ENCODE data around the gene RHOB.
"Not testable (repeated sequence)": the region's sequence is repeated elsewhere in the genome, so short reads cannot be mapped to it uniquely, and the experiment has no call there.

RHOB gene

DNA sequence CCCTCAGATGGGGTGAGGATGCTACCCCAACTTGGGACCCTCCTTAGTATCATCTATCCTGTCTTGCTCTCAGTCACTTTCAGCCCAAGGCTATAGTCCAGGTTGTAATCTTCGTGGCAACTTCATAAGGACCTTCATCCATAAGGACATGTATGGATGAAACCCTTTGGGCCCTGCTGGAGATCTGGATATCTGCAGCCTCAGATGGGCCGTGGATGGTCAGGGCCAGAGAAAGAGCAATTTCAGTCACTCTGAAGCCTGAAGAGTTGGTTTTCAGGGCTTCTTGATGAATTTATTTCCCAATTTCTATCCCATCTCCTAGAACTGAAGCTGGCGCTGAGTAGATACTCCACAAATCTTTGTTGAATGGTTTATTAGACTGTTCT lies 28.7 kb downstream of the RHOB start:
- no peak for DNase-seq (ENCODE audit: low spot score)

DNA sequence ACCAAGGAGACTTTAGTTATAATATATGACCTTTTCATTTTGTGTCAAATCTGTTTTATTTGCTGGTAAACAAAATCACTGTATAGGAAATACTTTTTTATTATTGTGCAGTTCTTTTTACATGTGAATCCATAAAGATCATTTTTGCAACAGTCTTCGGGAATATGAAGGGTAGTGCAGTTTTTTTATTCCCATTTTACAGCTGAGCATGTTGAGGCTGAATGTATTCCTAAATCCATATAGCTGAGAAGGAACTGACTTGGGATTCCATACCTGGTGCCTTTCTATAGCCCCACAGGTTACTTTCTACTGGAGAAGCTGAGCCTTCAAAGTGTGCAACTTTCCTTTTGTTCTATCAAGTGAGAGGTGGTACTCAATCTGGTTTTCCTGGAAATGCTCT lies 29.6 kb downstream of the RHOB start:
- DNase-seq (ENCODE audit: low spot score): no peak

DNA sequence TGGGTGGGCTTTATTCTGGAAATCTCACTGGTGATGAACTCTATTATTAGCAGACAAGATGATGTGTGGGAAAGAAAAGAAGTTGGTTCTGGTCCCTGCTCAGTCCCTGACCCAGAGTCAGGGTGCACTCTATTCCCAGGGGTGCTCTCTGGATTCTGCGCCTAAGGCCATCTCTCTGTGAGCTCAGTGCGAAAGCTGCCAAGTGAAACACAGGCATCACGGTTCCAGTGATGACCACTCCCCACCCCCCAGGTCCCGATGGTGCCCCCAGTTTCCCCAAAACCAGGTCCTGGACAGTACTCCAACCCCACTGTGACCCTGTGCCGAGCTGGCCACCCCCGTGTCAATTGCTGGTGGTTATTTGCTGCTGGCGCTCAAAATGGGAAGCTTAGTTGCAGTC lies 30.1 kb downstream of the RHOB start:
- DNase-seq (ENCODE audit: low spot score): no peak

DNA sequence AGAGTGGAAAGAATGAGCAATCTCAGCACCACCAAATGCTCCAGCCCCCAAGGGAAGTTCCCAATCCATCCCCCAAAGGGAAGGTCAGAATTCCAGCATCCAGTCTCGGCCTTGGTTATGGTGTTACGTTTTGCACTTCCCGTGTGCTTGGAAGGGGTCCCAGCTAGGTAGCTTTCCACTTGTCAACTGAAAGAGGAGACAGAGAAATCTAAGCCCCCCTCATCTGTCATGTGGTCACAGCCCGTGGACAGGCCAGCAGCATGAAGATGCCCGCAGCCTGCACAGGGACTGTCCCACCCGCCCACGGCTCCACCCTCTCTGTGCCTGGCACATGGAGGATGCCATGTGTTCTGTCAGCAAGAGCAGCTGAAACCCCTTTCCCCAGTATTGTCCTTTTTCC lies 32.1 kb downstream of the RHOB start:
- DNase-seq (ENCODE audit: low spot score): peak; percentile 39

DNA sequence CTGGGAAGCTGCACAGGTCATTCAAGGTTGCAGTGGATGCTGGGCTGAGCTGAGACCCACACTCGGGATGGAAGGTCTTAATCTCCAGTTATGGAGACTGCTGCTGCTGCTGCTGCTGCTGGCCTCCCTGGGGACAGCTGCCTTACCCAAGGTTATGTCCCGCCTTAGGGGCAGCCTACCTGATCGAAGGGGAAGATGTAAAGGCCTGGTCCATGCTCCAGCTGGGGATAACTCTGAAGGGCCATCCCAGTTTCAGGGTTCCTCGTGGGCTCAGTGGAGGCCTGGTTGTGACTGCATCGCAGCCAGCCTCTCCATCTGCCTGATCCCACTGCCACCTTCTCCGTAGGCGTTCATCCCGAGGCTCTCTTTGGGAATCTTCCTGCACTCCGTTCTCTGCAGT lies 33.0 kb downstream of the RHOB start:
- no peak for DNase-seq (ENCODE audit: low spot score)

DNA sequence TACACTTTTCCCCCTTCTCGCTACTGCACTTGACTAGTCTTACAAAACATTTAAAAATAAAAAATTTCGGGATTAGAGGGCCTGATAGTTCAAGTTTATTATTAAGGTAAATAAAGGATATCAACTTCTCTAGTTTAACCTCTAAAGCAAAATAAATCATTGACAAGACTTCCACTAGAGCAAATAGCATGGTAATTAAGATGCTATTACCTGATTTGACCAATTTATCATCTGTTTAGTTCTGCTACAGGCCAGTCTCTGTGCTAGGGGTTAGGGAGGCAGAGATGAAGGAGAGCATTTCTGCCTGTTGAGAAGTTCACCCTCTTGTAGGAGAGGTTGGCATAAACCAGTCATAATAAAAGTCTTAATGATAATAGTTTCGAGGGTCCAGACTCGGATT lies 34.0 kb downstream of the RHOB start:
- DNase-seq (ENCODE audit: low spot score): no peak

DNA sequence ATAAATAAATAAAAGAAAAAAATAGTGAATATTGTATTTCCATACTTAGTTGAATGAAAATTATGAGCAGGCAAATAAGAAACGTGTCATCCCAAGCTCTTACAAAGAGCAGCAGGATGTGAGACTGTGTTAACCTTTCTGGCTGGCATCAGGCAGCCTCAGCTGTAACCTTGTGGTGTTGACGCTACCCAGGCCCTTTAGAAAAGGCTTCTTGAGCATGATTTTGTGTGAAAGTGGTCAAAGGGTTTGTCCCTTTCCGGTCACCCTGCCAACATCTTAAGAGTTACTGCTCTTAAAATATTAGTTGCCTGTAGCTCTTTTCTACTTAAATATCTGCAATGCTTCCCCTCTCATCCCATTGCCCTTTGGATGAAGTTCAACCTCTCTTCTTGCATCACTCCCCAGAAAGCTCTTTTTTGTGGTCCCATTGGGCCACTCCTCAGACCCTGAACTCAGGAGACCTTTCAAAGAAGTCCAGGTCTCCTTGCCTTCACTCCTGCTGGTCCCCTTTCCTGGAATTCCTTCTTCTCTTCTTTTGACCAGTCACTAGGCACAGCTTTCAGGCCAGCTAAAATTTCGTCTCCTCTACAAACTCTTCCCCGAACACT lies 35.0 kb downstream of the RHOB start:
- DNase-seq (ENCODE audit: low spot score): no peak

DNA sequence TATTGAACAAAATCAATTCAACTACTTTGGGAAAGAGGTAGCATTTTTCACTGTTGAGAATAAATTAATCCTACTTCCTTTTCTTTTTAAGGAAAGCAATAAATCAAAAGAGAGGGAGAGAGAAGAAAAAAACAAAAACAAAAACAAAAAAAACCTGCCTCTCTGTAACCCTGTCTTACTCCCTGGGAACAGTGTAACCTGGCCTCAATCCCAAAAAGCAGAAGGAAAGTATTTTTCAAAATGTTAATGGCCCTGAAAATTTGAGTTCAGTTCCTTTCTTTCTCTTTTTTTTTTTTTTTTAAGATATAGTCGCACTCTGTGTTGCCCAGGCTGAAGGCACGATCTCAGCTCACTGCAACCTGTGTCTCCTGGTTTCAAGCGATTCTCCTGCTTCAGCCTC lies 35.9 kb downstream of the RHOB start:
- no peak for DNase-seq (ENCODE audit: low spot score)

DNA sequence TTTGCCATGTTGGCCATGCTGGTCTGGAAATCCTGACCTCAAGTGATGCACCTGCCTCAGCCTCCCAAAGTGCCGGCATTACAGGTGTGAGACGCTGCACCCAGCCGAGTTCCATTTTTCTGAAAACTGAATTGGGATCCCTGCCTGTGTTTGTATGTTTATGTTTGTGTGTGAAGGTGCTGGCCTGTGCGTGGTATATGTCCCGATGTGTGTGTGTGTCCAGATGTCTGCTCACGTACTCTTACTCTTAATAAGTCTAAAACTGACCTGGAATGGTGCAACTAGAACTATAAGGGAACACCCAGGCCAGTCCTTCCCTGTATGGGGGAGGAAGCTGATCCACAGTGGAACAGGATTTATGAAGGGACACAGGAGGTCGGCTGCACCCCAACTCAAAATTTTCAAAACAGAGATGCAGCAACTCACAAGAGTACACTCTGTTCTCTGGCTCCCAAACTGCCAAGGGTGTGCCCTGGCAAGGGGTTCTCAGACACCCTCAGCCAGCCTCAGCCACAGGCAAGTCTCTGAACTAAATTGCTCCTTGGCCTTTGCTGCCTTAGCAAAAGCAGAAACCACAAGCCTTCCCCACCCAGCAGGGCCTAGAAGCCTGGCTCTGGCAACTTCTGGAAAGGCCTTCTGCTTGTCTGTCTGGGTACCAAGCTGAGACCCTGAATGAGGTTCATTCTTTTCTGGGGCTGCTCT lies 36.5 kb downstream of the RHOB start:
- DNase-seq (ENCODE audit: low spot score): peak; percentile 54

DNA sequence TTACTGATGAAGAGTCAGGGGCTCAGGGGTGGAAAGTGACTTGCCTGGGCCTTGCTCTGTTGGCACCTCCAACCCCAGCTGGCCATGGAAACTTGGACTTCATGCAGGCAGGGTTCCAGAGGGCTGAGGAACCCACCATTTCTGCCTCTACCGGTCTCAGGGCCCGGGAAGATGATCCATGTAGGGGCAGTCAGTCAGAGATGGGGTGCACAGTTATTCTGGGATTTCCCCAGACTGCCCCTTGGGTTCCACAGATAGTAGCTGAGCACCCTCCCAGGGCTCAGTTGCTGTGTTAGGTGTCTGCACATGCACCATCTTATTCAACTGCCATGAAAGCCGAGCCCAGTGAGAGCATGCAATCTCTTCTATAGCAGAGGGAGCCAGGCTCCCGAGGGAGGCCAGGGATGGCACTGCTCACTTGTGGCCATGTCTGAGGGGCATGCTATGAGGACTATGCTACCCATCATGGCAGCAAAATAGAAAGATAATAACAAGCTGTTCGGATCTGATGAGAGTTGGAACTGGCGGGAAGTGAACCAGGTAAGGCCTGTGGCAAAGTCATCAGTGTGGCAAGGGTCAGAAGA lies 37.3 kb downstream of the RHOB start:
- DNase-seq (ENCODE audit: low spot score): no peak

DNA sequence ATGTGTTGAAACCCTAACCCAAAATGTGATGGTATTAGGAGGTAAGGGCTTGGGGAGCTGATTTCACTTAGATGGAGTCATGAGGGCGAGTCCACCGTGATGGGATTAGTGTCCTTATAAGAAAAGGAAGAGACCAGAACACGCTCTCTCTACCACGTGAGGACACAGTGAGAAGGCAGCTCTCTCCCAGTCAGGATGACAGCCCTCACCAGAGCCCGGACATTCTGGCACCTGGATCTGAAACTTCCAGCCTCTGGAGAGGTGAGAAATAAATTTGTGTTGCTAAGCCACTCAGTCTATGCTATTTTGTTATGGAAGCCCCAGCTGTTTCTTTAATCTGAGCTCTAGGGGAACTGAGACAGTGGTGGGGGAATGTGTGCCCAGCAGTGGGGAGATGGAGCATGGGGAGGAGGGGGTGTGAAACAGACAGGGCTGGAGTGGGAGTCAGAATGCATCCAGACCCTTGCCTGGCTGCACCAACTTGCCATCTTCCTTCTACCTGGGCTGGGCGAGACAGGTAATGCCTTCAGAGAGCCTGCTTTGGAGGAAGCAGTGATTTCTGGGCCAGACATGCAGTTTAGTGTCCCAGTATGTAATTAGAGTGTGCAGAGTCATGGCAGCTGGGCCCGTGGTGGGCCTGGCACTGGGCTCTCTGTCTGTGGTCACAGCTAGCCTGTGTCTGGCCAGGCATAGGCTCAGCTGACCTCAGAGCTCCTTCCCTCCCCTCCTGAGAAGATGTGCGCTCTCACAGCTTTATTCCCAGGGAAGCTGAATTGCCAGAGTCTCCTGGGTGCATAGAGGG lies 38.1 kb downstream of the RHOB start:
- DNase-seq (ENCODE audit: low spot score): no peak

DNA sequence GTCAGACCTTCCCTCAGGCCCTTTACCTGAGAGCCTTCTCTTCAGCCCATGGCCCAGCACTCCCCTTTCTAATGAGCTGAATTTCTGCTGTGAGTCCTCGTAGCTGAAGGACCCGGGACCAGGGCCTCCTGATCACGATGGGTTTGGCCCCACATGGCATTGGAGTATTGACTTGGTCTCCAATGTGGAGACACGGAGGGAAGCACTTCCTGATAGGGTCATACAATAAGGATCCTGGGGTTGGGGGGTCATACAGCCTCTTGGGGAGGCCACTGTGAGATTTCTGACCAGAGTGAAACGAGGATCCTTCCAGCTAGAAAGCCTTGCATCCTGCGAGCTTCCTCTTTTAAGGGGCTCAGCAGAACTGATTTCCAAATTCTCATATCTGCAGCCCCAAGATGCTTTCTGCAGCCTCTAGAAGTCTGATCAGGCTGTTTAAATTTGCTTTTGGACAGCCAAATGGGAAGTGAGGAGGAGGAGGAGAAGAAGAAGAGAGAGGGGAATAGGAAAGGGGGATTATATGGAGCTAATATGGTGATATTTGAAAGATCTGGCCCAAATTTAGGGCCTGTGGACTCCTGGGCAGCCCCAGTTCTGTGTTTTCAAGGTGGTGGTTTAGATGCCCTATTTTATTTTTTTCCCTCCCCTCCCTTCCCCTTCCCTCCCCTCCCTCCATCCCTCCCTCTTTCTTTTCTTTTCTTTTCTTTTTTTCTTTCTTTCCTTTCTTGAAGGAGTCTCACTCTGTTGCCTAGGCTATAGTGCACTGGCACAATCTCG lies 38.9 kb downstream of the RHOB start:
- no peak for DNase-seq (ENCODE audit: low spot score)

DNA sequence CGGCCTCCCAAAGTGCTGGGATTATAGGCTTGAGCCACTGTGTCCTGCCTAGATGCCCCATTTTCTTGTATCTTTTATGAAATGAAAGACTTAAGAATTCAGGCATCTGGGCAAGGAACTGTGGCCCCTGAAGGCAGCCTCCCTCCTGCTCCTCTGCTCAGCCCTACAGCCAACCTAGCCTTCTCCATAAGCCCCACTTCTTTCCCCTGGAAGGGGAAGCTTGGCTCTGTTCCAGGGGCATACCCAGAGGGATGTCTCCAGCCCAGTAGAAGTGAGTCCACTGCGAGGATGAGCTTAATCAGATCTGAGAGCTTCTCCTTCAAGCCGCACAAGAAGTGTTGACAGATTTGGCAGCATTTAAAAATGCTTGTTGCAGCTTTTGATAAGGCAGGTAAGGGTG lies 39.7 kb downstream of the RHOB start:
- DNase-seq (ENCODE audit: low spot score): no peak

DNA sequence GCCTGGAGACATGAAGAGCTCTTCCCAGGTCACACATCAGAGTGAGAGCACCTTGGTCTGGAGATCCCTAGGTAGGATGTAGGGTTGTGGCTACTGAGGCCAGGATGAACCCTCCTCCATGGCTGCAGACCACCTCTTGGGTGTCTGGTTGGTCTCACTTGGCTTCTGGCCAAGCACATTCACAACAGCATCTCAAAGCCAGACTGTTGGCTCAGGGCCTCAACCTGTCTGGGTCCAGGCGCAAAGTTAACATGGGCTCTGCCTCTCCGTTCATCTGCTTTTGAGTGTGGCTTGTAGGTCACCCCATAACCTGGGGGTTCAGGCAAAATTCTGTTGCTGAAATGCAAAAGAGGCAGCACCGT lies 40.1 kb downstream of the RHOB start:
- DNase-seq (ENCODE audit: low spot score): no peak

DNA sequence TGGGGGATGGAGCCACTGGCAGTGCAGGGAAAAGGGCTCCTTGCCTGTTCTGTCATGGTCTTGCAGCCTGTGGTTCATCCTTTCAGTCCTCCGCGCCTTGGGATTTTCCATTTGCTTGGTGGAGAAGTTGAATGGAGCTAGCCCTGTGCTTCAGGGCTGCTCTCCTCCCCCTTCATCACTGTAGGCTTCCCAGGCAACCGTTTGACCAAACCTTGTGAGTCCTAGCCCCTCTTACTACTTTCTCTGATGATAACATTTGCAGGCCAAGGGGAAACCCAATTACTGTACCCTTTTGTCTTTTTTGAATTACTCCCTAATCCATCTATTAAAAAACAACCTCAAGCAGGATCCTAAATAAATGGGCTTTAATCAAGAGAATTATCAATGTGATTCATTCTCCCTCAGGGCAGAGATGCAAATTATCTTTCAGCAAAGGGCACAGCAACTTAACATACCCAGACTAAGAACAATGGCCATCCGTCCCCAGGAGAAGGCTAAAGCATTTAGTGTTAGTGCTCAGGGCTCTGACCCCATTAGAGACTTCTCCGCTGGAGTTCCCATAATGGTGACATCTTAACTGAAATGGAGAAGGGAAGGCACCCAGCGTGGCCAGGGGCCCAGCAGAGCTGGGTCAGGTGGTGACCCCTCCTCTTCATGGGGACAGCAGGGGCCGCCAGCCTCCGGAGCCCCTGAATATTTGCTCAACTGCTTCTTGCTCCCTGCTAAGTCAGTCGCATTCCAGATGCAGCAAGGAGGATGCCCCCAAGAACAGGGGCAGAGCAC lies 40.7 kb downstream of the RHOB start:
- no peak for DNase-seq (ENCODE audit: low spot score)

DNA sequence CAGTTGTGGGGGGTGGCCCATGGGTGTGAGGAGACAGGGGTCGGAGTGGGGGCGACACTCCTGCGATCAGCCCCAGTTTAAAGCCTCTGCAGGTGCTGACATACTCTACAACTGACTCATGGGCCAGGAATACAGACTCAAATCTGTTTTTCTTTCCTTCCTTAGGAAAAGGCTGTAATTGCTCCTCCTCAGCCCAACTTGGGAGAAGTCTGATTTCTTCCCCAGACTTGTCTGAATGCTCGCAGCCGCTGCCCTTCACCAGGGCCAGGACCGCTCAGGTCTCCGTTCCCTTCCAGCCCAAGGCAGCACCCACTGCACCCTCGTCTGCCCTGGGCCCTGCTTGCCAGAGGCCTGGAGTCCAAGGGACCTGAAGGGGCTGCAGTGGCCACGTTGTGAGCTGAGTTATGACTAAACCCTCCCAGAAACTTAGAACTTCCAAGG lies 41.3 kb downstream of the RHOB start:
- no peak for DNase-seq (ENCODE audit: low spot score)

DNA sequence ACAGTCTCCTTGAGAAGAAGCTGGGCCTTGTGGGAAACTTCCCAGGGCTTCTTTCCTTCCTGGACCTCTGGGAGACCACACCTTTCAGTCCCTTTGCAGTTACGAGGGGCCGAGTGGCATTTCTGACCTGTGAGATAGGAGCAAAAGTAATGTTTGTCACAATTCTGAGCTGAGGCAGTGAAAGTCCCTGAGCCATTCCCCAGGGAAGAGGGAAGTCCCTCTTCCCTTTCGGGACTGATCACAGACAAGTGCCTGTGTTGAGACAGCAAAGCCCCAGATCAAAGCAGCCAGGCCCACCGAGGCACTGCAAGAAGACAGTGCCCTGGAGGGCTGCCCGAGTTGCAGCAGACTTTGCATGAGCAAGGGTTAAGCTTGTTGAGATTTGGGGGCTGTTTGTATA lies 41.9 kb downstream of the RHOB start:
- DNase-seq (ENCODE audit: low spot score): no peak

DNA sequence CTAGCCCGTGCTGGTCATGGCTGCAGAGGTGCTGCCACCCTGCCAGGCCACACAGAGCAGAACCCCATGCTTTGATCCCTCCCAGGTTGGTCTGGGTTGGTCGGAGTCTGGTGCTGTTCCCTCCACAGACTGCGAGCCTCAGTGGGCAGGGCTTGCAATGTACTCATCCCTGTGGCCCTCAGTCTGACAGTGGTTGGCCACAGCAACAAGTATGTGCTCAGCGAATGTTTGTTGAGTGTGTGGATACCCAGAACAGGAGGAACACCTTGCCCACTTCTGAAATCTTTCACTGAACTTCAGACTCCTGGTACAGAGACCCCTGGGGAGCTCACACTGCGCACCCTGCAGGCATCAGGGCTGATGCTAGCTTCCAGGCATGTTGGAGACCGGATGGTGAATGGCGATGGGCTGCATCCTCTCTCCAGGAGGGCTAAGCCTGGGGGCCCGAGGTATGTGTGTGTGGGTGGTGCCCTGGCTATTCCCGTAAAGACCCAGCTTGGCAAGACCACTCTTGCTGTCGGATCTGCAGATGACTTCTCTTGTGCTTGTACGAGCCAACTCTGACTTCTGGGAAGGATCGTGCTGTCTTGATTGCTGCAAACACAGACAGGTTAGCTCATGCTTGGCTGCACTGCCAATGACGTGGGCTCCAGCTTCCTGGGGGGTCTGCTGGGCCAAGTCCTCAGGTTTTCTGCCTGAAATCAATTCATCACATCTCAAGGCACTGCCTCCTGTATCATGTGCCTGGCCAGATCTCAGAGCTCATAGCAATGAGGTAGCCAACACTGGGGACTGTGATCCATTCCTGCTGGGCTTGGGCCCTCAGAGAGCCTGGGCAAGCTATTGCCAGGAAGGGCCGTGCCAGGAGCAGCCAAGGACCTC lies 43.7 kb downstream of the RHOB start:
- peak; percentile 23 for DNase-seq (ENCODE audit: low spot score)

DNA sequence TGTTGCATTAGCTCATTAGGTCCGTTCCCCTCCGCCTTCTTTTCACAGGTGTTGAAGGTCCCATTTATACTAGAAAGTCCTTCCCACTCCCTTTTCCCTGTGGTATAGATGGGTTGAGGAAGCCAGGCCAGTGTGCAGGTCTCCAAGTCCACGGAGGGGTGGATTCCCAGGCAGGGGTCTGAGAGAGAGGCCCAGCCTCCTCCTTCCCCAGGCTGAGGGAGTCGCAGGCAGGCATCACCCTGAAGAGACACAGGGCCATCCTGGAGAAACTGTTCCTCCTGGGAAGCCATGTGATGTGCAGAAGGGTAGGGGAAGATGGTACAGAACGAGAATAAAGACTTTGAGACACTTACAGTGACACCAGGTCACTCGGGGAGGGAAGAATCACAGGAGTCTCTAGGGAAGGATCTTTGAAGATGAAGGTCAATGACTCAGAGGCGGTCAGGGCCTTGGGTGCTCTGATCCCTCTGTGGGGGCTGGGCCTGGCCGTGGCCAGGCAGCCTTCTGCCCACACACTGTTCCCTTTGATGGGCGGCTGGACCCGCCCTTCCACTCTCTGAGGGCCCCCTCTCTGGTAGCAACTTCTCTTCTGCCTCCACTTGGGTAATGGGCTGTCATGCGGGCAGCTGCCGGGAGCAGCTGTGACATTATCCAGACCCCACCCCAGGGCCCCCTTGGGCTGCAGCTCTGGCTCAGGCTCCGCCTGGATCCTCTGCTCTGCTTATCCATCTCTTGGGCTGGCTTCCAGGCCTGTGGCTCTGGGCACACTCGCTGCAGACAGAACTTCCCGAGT lies 45.1 kb downstream of the RHOB start:
- peak; percentile 40 for DNase-seq (ENCODE audit: low spot score)

DNA sequence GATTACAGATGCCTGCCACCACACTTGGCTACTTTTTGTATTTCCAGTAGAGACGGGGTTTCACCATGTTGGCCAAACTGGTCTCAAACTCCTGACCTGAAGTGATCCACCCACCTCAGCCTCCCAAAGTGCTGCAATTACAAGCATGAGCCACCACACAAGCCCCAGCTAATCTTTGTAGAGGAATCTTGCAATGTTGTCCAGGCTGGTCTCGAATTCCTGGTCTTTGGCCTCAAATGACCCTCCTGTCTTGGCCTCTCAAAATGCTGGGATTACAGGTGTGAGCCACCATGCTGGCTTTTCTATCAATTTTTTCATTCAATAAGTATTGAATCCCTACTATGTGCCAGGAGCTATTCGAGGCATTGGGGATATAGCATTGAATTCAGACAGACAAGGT lies 46.2 kb downstream of the RHOB start:
- DNase-seq (ENCODE audit: low spot score): not testable (repeated sequence)
